HG02938 (cell line): ENCODE data around the gene TMEM52.
A peak's percentile ranks its signal among the peaks of the same experiment; 100 is the strongest.
"Not testable (repeated sequence)": the region's sequence is repeated elsewhere in the genome, so short reads cannot be mapped to it uniquely, and the experiment has no call there.

Experiments
- ATAC-seq: cut with Tn5 transposase; IDR thresholded peaks from one replicate; pipeline ENCODE4 v1.9.1; 2021; ENCODE audit warnings: mild to moderate bottlenecking, moderate library complexity; ENCODE audit not compliant: unreplicated experiment

TMEM52 gene

GRCh38 chr1:1895456-1896336, 23.4 kb downstream of the TMEM52 start:
- no peak for ATAC-seq

GRCh38 chr1:1895060-1895418, 24.0 kb downstream of the TMEM52 start:
- ATAC-seq, result no peak

GRCh38 chr1:1894354-1895059, 24.6 kb downstream of the TMEM52 start:
- no peak for ATAC-seq

GRCh38 chr1:1893997-1894353, 25.1 kb downstream of the TMEM52 start:
- ATAC-seq, result no peak

- no peak for ATAC-seq
Measured at GRCh38 chr1:1893291-1893985, 25.6 kb downstream of the TMEM52 start.

- no peak for ATAC-seq
Measured at GRCh38 chr1:1892763-1893120, 26.3 kb downstream of the TMEM52 start.

- no peak for ATAC-seq
Measured at GRCh38 chr1:1892079-1892762, 26.9 kb downstream of the TMEM52 start.

- no peak for ATAC-seq
Measured at GRCh38 chr1:1891349-1892078, 27.6 kb downstream of the TMEM52 start.

- ATAC-seq, result peak; percentile 67
Measured at GRCh38 chr1:1890506-1891348, 28.4 kb downstream of the TMEM52 start, which contains the start of gene GNB1. Gene GNB1, minus strand, starts transcription at chr1:1891087. Its CDS starts 65,634 bp downstream, at chr1:1825453.

- ATAC-seq, result peak; percentile 43
Measured at GRCh38 chr1:1889847-1890505, 29.1 kb downstream of the TMEM52 start.

- no peak for ATAC-seq
Measured at GRCh38 chr1:1889090-1889750, 29.9 kb downstream of the TMEM52 start.

GRCh38 chr1:1883890-1884289, 35.2 kb downstream of the TMEM52 start:
- ATAC-seq, result not testable (repeated sequence)

- ATAC-seq, result no peak
Measured at GRCh38 chr1:1883092-1883873, 35.8 kb downstream of the TMEM52 start.

GRCh38 chr1:1881727-1882126, 37.4 kb downstream of the TMEM52 start:
- no peak for ATAC-seq

- no peak for ATAC-seq
Measured at GRCh38 chr1:1880617-1881312, 38.3 kb downstream of the TMEM52 start.

- no peak for ATAC-seq
Measured at GRCh38 chr1:1879942-1880341, 39.1 kb downstream of the TMEM52 start.

GRCh38 chr1:1877865-1878436, 41.1 kb downstream of the TMEM52 start:
- no peak for ATAC-seq
